ENCODE data around the gene CHD5.
"Not testable (repeated sequence)": the region's sequence is repeated elsewhere in the genome, so short reads cannot be mapped to it uniquely, and the experiment has no call there.

Gene CHD5

DNA sequence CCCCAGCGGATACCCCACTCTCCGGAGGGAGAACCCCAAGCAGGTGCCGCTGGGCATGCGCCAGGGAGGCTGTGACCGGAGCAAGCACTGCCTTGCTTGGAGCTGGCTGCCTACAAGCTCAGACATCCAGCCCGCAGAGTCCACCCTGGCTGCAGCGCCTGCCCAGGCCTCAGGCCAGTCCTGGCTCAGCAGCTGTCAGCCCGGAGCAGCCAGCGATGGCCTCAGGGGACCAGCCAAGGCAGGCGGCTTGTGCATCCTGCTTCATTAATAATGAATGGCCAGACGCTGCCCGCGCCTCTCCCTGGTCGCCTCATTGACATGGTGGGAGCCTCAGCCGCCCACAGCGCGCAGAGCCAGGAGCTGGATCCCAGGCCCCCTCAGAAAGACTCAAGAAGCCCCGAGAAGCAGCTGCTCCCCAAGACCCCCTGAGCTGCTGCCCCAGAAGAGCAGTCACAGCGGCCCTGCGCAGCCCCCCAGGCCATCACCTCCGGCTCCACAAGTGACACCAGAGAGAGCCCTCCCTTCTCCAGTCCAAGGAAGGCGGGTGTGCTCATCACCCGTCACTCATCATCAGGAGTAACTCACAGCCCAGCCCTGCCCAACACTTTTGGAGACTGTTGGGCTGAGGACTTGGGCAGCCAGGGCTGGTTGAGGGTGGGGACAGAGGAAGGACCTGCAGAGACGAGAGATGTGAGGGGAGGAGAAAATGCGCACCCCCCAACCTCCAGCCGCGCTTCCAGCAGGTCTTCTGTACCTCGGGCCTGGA lies 114.8 kb downstream of the CHD5 start:
- DNase-seq (ENCODE audit: low read depth in 2 of 2) = no peak

DNA sequence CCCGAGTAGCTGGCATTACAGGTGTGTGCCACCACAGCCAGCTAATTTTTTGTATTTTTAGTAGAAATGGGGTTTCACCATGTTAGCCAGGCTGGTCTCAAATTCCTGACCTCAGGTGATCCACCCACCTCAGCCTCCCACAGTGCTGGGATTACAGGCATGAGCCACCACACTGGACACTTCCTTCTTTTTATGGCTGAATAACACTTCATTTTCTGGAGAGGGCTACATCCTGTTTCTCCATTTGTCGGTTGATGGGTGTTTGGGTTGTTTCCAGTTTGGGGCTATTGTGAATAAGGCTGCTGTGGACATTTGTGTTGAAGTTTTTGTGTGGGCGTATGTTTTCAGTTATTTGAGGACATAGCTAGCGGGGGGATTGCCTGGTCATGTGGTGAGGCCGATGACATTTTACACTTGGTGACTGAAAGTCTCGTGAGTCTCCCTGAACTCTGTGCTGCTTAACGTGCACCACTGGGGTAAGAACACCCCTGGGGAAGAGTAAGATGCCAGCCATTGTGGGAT lies 116.5 kb downstream of the CHD5 start:
- DNase-seq (ENCODE audit: low read depth in 2 of 2) = not testable (repeated sequence)

DNA sequence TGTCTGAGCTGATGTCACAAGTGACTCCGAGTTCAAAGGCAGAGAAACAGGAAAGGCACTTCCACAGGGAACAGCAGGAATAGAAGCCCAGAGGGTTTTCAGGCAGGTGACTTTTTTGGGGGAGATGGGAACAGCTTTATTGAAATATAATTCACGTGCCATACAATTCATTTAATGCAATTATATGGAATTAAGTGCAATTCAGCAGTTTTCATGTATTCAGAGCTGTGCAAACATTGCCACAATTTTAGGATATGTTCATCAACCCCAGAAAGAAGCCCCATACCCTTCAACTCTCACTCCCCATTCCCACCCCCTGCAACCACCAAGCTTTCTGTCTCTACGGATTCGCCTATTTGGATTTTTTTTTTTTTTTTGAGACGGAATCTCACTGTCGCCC lies 117.5 kb downstream of the CHD5 start:
- no peak for DNase-seq (ENCODE audit: low read depth in 2 of 2)

DNA sequence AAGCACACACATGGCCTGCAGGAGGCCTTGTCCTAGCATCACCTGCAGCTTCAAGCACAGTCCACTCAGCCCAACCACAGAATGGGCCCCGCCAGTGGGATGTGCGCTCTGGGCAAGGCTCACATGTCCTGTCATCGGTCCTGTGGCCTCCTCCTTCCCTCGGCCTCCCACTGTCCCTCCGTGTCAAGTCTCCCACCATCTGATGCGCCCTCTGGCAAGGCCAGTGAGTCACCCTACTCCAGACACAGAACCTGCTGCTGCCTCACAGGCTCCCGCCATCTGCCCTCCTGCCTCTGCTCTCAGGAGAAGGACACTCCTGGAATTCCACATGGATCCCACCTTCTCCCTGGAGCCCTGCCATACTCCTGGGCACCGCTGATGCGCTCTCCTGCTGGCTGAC lies 120.3 kb downstream of the CHD5 start:
- no peak for DNase-seq (ENCODE audit: low read depth in 2 of 2)

DNA sequence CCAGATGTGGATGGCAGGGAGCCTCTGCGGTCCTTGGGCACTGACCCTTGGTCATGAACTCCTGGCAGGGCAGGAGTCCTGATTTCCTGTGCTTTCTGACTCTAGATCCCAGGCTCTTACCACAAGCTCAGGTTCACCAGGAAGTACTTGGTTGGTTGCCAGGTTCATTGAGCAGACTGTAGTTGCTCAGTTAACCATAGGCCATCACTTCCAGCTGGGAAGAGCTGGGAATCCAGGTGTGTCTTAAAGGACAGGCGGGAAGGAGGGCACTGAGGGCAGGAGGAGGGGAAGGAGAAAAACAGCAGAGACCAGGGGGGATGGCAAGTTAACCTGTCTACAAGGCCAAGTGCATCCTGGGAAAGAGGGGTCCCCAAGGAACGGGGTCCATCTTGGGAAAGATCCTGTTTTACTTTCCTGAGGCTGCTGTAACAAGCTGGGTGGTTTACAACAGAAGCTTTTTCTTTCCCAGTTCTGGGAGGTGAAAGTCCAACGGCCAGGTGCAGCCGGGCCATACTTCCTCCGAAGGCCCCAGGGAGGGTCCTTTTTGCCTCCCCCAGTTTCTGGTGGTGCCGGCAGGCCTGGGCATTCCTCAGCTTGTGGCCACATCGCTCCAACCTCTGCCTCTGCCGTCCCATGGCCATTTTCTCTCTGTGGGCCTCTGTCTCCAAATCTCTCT lies 122.8 kb downstream of the CHD5 start:
- no peak for DNase-seq (ENCODE audit: low read depth in 2 of 2)

DNA sequence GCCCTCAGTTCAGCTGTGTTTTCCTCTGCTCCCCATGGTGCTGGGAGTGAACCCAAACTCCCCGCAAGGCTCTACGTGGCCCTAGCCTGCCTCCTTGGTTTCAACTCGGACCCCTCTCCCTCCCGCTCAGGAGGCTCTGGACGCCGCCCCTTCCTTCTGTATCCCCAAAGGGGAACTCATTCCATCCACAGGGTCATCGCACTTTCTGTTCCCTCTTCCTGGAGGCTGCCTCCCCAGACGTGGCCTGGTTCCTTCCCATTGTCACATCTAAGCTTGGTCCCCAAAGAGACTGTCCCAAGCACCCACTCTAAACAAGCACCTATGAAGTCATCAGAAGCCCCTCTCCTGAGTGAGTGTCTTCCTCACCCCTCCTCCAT lies 123.6 kb downstream of the CHD5 start:
- no peak for DNase-seq (ENCODE audit: low read depth in 2 of 2)

DNA sequence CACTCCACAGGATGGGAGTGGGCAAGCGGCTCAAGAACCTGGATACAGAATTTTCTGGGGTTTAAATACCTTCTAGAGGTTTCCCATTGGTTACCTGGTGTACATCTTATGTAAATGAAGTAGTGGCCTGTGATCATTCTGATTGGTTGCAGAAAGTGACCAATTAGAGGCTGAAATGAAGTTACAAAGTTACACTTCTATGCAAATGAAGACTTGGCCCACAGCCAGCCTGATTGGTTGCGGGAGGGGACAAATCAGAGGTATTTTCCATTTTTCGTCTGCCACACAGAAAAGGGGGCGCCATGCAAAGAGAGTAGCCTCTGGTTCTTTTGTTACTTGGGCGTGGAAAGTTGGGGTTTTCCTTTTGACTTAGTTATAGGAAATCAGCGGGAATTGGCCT lies 125.5 kb downstream of the CHD5 start:
- DNase-seq (ENCODE audit: low read depth in 2 of 2) = no peak

DNA sequence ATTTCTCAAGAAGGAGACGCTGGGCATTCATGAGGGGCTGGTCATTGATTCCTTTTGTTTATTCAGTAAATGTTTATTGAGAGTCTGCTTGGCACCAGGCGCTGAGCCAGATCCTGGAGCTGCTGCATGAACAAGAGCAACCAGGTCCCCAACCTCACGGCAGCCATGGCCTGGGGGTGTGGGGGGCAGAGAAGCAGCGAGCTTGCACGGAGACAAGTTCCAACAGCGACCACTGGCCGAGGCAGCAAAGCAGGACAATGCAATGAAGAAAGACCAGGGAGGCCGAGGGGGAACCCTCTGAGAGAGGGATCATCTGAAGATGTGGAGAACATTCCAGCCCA lies 126.9 kb downstream of the CHD5 start:
- DNase-seq (ENCODE audit: low read depth in 2 of 2) = no peak

DNA sequence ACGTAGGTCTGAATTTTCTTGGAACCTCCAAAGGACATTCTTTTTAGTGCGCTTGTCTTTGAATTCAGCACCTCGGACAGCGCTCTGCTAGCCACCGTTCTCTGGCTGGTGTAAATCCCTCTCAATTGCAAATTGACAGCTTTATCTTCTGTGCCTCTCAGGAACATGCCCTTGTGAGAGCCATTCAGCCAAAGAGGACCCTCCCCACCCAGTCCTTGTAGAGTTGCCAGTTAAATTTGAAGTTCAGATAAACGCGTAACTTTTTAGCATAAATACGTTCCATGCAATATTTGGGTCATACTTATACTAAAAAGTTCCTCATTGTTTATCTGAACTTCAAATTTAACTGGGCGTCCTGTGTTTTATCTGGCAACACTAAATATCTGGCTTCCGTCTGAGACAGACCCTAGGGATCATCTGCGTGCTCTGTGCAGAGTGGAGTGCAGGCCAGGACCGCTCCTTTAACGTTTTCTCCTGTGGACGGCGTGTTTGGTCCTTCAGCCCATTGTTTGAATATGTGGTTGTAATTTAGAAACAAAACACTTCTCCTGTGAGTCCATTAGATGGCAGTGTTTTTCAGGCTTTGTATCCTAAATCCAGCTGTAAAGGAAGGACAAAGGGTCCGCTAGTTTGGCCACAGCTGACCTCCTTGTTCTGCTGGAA lies 127.4 kb downstream of the CHD5 start:
- no peak for DNase-seq (ENCODE audit: low read depth in 2 of 2)
